GM12891 (cell line): ENCODE measurements around the gene GOLGA6L25. TPM values are rescaled to one million over a fixed set of nuclear protein-coding genes. Genes with fewer than 3 reads are reported as not detected.
"Not testable (repeated sequence)": the region's sequence is repeated elsewhere in the genome, so short reads cannot be mapped to it uniquely, and the experiment has no call there.

Source experiments
- DNase-seq: peaks from one replicate; pipeline ENCODE4 v3.0.0; 2011; ENCODE audit warnings: low spot score; ENCODE audit not compliant: insufficient read length
- FAIRE-seq: peaks from 2 replicates; lab custom pipeline; 2011; peaks lifted over from hg19 to GRCh38; lab: Jason Lieb, UNC
- polyA plus RNA-seq: library from polyadenylated mRNA; unstranded; fragments of >200 nt; gene quantifications from one replicate; pipeline ENCODE4 v1.2.1, GENCODE V29; 2012; ENCODE audit warnings: low read depth, missing spikeins, inconsistent platforms; ENCODE audit not compliant: missing spikeins

The GOLGA6L25 gene, protein sequence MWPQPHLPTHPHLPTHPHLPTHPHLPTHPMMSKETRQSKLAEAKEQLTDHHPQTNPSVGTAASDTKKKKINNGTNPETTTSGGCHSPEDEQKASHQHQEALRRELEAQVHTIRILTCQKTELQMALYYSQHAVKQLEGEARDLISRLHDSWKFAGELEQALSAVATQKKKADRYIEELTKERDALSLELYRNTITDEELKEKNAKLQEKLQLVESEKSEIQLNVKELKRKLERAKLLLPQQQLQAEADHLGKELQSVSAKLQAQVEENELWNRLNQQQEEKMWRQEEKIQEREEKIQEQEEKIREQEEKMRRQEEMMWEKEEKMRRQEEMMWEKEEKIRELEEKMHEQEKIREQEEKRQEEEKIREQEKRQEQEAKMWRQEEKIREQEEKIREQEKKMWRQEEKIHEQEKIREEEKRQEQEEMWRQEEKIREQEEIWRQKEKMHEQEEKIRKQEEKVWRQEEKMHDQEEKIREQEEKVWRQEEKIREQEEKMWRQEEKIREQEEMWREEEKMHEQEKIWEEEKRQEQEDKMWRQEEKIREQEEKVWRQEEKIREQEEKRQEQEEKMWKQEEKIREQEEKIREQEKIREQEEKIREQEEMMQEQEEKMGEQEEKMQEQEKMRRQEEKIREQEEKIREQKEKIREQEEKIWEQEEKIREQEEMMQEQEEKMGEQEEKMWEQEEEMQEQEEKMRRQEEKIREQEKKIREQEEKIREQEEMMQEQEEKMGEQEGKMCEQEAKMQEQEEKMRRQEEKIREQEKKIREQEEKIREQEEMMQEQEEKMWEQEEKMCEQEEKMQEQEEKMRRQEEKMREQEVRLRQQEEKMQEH
- polyA plus RNA-seq: not detected

DNA sequence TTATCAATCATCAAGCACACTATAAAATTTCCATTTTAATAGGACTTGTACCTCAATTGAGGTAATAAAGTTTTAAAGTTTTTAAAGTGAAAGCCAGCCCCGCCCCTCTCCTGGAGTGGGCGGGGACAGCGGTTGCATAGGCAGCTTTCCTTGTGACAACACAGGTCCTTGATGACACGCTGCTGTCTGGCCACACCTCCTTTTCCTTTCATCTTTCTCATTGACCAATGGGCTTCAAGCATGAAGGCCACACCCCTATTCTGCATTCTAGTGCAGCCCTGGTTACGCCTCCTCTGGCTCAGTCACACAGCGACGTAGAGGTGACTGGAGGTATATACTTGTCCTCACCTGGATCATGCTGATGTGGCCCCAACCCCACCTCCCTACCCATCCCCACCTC lies at the start of gene GOLGA6L25:
Gene GOLGA6L25, plus strand, starts transcription at position 301 of the 400 bp plus-strand sequence. Its CDS starts 61 bp downstream, at position 362.
- DNase-seq, FAIRE-seq: not testable (repeated sequence)

DNA sequence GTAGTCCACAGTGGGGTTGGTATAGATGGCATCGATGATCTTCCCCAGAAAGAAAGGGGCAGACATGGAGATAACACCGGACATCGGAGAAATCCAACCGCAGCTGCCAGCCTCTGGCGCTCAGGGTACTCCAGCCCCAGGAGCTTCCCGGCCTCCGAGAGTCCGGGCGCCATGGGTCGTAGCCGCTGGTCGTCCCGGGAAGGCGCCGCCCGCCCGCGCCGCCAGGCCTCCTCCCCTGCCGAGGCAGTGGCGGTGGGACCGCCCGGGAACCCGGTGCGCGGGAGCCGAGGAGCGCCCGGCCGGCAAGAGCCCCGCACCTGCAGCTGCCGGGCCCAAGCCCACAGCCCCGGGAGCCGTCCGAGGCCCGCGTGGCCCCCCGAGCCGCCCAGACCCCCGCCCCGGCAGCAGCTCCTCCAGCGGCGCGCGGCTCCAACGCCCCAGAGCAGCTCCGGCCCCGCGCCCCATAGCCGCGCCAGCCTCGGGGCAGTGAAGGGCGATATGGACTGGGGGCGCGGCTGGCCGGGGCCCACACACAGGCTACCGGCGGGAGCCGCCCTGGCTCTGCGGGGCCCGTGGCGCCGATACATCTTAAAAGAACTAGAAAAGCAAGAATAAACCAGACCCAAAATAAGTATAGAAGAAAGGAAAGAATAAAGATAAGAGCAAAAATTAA lies 45.0 kb upstream of the GOLGA6L25 start:
- not testable (repeated sequence) for DNase-seq, FAIRE-seq

DNA sequence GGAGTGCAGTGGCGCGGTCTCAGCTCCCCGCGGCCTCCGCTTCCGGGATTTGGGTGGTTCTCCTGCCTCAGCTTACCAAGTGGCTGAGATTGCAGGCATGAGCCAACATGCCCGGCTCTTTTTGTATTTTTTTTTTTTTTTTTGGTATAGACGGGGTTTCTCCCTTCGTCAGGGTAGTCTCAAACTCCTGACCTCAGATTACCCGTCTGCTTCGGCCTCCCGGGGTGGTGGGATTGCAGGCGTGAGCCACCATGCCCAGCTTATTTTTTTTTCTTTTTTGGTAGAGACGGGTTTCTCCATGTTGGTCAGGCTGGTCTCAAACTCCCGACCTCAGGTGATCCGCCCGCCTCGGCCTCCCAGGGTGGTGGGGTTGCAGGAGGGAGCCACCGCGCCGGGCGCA lies 39.2 kb upstream of the GOLGA6L25 start:
- DNase-seq, FAIRE-seq: not testable (repeated sequence)

DNA sequence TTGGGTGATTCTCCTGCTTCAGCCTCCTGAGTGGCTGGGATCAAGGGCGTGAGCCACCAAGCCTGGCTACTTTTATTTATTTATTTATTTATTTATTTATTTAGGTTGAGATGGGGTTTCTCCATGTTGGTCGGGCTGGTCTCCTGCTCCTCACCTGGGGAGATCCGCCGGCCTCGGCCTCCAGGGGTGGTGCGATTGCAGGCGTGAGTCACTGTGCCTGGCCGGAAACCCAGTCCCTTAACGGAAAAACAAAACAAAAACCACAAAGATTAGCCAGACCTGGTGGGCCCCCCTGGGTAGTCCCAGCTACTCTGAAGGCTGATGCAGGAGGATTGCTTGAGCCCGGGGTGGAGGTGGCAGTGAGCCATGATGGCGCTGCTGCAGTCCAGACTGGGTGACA lies 38.2 kb upstream of the GOLGA6L25 start:
- not testable (repeated sequence) for DNase-seq, FAIRE-seq

DNA sequence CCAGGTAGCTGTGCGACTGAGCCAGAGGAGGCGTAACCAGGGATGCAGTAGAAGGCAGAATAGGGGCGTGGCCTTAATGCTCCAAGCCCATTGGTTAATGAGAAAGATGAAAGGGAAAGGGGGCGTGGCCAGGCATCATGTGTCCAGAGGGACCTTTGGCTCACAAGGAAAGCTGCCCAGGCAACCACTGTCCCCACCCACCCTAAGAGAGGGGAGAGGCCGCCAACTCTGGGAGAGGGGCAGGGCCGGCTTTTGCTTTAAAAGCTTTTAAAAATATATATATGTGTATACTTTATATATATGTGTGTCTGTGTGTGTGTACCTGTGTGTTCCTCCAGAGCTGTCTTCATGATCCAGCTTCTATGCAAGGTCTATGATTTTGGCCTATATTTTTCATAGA lies 20.4 kb upstream of the GOLGA6L25 start, which contains the start of gene GOLGA8G:
Gene GOLGA8G, minus strand, starts transcription at position 18 of the 400 bp plus-strand sequence. CDS start 62 bp downstream, outside the sequence.
- not testable (repeated sequence) for DNase-seq, FAIRE-seq

DNA sequence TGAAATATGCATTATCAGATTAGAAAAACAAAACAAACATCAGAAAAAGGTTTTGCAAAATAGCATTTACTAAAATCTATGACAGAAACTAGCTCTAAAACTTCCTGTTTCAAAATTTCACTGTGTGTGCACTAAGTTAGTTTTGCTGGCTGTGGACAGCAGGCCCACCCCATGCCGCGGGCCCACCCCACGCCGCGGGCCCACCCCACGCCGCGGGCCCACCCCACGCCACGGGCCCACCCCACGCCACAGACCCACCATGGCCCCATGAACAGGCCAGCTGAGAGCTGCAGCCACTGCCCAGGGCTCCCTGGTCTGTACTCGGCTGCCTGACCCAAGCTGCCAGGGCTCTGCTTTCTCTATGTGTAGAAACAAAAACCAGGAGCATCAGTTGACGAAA lies 20.0 kb downstream of the GOLGA6L25 start:
- DNase-seq, FAIRE-seq: not testable (repeated sequence)

DNA sequence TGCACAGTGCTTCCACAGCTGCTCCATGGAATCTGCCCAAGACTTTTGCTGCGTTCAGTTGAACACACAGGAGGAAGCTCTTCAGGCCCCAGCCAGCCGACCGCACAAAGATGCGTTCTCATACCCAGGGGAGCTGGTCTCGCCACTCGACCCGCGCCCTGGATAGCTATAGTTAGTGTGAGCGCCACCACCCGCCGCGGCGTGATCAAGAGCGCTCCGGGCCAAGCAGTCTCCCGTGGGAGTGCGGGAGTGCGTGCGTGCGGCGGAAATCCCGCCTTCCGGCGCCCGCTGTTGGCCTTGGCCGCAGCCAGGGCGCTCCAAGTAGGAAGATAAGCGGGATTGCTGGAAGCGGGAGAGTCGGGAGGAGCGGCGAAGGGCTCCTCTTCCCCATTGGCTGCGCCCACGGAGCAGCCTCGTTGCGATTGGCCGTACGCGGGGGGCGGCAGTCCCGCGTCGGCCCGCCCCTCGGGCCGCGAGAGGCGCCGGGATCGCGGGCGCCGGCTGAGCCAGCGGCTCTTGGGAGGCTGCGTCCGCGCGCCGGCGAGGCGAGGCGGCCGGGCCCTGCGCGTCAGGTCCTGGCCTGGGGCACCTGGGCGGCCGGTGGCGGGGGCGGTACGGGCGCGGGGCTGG lies 35.7 kb downstream of the GOLGA6L25 start:
- FAIRE-seq, DNase-seq: not testable (repeated sequence)

DNA sequence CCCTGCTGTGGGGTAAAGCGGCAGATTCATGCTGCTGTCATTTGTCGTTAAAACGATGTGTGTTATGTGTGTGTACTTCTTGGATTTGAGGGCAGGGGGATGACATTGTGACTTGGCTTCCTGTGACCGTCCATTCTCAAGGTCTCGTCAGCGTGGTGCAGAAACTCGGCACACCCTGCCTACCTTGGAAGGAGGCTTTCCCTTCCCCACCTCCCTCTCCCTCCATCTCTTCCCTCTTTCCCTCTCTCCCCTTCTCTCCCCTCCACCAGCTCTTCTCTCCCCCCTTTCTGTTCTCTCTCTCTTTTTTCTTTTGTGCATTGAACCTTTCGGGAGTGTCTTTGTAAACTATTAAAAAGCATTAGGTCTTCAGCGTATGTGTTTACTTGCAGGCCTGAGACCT lies 36.4 kb downstream of the GOLGA6L25 start:
- DNase-seq, FAIRE-seq: not testable (repeated sequence)

DNA sequence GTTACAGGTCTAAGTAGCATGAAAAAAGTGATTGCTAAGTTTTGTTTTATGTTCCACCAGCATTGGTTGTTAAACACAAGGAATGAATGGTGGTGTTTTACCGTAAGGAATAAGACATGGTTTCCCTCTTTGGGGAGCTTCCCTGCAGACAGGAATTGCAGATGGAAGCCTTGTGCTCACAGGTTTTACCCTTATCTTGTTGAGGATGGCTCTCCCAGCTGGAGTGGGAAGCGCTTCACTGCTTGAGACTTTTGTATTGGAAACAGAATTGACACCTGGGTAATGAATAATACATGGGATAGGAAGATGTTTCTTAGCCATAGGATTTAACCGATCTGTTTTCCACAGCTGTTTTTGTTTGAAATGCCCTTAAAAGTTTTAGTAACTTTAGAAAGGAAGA lies 39.0 kb downstream of the GOLGA6L25 start:
- DNase-seq, FAIRE-seq: not testable (repeated sequence)

DNA sequence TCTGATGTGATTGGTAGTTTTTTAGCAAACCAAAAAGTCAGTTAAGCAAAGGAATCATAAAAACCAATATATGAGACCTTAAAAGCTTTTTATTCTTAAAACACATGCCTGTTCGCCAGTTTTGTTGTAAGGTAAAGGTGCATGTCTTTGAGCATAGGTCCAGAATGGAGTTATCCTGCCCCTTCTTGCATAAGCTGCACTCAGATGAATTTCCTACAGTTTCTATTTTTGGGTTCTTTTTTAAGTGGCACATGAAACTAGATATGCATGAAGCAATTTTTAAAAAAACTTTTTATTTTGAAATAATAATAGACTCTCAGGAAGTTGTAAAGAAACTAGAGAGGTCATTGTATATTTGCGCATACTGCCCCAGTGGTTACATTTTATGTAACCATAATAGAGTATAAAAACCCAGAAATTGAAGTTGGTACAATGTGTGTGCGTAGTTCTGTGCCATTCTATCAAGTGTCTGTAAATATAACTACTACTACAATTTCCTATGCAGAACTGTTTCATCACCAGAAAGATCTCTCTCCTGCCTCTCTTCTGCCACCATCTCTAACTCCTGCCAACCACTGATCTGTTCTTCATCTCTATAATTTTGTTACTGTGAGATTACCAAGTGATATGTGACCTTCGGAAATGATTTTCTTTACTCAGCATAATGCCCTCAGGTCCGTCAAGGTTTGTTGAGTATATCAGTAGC lies 40.2 kb downstream of the GOLGA6L25 start:
- not testable (repeated sequence) for DNase-seq, FAIRE-seq

DNA sequence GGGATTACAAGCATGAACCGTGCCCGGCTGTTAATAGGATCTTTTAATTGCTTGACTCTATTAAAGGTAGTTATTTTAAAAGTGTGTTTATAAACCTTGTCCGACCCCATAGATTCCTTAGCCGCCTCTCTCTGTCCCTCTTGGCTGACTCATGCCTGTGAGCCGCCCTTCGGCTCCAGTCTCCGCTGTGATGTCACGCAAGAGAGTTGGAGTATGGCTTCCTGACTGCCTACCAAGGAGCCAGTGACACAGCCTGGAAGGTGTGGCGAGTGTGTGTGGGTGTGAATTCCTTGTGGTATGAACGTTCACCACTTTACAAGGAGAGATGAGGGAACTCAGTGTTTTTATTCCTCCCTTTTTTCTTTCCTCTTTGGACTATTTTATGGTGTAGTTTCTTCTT lies 44.1 kb downstream of the GOLGA6L25 start:
- DNase-seq, FAIRE-seq: not testable (repeated sequence)

DNA sequence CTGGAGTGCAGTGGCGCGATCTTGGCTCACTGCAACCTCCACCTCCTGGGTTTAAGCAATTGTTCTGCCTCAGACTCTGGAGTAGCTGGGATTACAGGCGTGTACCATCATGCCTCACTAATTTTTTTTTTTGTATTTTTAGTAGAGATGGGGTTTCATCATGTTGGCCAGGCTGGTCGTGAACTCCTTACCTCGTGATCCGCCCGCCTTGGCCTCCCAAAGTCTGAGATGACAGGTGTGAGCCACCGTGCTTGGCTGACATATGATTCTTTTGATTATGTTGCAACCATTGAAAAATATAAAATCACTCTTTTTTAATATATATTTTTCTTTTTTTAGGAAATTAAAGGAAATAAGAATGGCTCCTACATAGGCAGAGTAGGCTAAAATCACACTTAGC lies 44.8 kb downstream of the GOLGA6L25 start:
- not testable (repeated sequence) for DNase-seq, FAIRE-seq

DNA sequence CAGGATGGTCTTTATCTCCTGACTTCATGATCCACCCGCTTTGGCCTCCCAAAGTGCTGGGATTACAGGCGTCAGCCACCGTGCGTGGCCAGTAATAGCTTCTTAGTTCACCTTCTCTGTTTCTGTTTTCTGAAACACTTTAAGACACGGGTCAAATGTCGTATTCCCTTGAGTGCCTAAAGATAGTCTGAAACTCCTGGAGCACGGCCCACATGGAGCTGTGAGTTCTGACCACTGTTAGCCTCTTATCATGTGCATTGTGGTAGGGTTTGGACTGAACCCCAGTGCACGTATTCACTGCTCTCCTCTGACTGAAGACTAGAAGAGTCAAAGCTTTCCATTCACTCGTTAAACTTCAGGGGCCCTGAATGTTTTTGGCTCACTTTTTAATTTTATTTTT lies 48.8 kb downstream of the GOLGA6L25 start:
- not testable (repeated sequence) for DNase-seq, FAIRE-seq
